ENCODE measurements around the gene HVCN1.
A peak's percentile ranks its signal among the peaks of the same experiment; 100 is the strongest.

HVCN1 gene

GRCh38 chr12:110613771-110614684 lies 74.9 kb downstream of the HVCN1 start, which contains the start of gene TCTN1:
TCTN1 (plus strand) TSS chr12:110614129; CDS start chr12:110614183, 54 bp downstream.
- DNase-seq: peak; percentile 97

- DNase-seq: no peak
Measured at GRCh38 chr12:110613071-110613770, 75.7 kb downstream of the HVCN1 start.

GRCh38 chr12:110606253-110606611 lies 82.7 kb downstream of the HVCN1 start:
- no peak for DNase-seq

GRCh38 chr12:110602085-110602814 lies 86.7 kb downstream of the HVCN1 start:
- DNase-seq: peak; percentile 36

DNA sequence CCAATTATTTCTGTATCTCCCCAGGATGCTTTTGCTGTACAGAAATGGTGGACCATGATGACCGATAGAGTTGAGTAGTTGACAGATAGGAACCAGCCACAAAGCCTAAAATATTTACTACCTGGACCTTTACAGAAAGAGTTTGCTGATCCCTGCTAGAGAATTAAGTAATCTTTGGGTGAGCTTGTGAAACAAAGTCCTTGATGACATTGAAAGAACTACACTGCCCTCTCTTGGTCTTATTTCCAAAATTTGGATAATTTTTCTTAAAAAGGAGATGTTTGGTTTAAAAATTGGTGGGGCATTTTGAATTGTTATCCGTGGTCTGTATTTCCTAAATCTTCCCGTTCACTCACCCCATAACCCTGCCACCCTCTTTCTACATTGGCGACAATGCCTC lies 88.7 kb downstream of the HVCN1 start:
- no peak for DNase-seq

- DNase-seq: no peak
Measured at GRCh38 chr12:110599334-110599733, 89.6 kb downstream of the HVCN1 start.
